HTERT RPE-1 (cell line): ENCODE results near the gene FAM200A.
"Not testable (repeated sequence)": the region's sequence is repeated elsewhere in the genome, so short reads cannot be mapped to it uniquely, and the experiment has no call there.

Experiments
- in situ Hi-C: fragments of 300-500 bp; cut with MboI; formaldehyde crosslinking; loops from 4 replicates; pipeline ENCODE4 v1.14.3; 2020; ENCODE audit warnings: low sequenced_read_pairs

Gene FAM200A

DNA sequence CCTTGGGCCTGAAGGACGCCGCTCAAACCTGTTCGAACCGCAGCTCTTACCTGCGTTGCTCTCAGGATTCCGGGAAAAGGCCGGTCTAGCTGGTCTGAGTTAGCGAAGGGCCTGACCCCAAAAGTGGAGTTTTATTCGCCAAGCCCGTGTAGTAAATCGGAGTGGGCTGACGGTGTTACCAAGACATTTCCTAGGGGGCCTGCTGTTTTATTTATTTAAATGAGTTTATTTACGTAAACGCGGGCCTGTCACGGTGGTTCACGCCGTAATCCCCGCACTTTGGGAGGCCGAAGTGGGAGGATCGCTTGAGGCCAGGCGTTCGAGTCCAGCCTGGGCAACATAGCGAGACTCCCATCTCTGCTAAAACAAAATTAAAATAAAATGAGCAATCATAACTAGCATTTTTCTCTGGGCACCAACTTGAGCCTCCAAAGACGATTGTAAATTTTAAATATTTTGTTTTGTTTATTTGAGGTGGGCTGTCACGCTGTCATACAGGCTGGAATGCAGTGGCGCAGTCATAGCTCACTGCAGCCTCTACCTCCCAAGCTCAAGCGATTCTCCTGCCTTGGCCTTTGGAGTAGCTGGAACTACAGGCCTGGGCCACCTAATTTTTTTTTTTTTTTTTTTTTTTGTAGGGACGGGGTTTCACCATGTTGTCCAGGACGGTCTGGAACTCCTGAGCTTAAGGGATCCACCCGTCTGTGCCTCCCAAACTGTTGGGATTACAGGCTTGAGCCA, 7.4 kb upstream of the FAM200A start:
- in situ Hi-C loops = no loop called here

GRCh38 chr7:99558306-99559174, 6.6 kb upstream of the FAM200A start, which contains the start of gene ZNF655:
Gene ZNF655 (plus strand): TSS chr7:99558642. CDS start chr7:99560560, 1,918 bp downstream.
- in situ Hi-C loops = no loop called here

- in situ Hi-C loops = no loop called here
These were observed 6.0 kb upstream of the FAM200A start for GRCh38 chr7:99557940-99558305.

- in situ Hi-C loops = no loop called here
These were observed 5.3 kb upstream of the FAM200A start for GRCh38 chr7:99557196-99557607.

- in situ Hi-C loops = no loop called here
These were observed 3.0 kb upstream of the FAM200A start for GRCh38 chr7:99554939-99555338.

- in situ Hi-C loops = no loop called here
These were observed 1.1 kb upstream of the FAM200A start for GRCh38 chr7:99553039-99553438.

DNA sequence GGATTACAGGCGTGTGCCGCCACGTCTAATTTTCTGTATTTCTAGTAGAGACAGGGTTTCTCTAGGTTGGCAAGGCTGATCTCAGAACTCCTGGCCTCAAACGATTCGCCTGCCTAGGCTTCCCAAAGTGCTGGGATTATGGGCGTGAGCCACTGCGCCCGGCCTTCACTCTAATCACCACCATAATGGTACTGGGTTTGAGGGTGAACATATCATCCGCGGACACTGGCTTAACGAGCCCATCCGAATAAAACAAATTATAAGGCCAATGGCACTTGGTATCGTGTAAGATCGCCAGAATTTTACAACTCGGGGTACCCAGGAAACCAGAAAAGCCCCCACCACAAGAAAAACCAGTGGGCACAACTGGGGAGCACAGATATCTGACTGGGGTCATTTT, 580 bp downstream of the FAM200A start:
- in situ Hi-C loops = no loop called here

DNA sequence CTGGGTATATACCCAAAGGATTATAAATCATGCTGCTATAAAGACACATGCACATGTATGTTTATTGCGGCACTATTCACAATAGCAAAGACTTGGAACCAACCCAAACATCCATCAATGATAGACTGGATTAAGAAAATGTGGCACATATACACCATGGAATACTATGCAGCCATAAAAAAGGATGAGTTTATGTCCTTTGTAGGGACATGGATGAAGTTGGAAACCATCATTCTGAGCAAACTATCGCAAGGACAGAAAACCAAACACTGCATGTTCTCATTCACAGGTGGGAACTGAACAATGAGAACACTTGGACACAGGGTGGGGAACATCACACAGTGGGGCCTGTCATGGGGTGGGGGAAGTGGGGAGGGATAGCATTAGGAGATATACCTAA, 2.4 kb downstream of the FAM200A start:
- in situ Hi-C loops = not testable (repeated sequence)

GRCh38 chr7:99545308-99545707, 6.6 kb downstream of the FAM200A start:
- in situ Hi-C loops = not testable (repeated sequence)

- in situ Hi-C loops = no loop called here
These were observed 8.0 kb downstream of the FAM200A start for GRCh38 chr7:99543916-99544315.

- in situ Hi-C loops = no loop called here
These were observed 8.7 kb downstream of the FAM200A start for GRCh38 chr7:99543081-99543671.

GRCh38 chr7:99541212-99541611, 10.7 kb downstream of the FAM200A start:
- in situ Hi-C loops = no loop called here

- in situ Hi-C loops = no loop called here
These were observed 11.4 kb downstream of the FAM200A start for GRCh38 chr7:99540542-99540941.

DNA sequence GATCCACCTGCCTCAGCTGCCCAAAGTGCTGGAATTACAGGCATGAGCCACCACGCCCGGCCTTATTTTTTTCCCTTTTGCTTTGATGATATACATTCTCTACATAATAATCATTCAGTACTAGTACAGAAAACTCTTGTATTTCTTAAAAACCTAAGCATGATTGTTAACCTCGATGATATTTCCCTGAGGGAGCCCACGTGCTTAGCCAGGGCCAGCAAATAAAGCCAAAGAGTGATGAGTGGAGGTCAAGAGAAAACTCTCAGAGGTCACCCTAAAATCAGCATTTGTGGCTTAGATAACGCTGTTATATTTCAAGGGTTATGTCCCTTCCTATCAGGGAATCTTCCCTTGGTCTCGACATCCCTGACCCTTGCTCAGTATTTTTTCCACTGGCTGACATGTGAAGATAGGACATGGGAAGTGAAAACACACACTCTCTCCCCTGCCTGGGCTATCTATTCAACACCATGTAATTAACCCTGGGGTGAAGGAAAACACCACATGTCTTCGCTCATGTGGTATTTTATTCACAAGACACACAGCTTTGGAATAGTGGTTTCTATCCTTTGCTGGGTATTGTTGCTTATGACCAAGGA, 12.6 kb downstream of the FAM200A start:
- in situ Hi-C loops = no loop called here

- in situ Hi-C loops = no loop called here
These were observed 16.2 kb downstream of the FAM200A start for GRCh38 chr7:99535667-99536066.

- in situ Hi-C loops = no loop called here
These were observed 20.6 kb downstream of the FAM200A start for GRCh38 chr7:99531354-99531765.

DNA sequence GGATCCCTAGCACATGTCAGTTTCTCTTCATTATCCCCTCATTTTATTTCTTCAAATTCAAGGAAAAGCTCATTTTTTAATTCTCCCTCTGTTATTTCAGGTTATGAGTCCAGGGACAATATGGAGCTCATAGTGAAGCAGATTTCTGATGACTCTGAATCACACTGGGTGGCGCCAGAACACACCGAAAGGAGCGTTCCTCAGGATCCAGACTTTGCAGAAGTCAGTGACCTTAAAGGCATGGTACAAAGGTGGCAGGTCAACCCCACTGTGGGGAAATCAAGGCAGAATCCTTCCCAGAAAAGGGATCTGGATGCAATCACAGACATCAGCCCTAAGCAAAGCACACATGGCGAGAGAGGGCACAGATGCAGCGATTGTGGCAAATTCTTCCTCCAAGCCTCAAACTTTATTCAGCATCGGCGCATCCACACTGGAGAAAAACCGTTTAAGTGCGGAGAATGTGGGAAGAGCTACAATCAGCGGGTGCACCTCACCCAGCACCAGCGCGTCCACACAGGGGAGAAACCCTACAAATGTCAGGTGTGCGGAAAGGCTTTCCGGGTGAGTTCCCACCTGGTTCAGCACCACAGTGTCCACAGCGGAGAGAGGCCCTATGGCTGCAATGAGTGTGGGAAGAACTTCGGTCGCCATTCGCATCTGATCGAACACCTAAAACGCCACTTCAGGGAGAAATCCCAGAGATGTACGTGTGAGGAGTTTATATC, 26.0 kb downstream of the FAM200A start:
- in situ Hi-C loops = no loop called here

DNA sequence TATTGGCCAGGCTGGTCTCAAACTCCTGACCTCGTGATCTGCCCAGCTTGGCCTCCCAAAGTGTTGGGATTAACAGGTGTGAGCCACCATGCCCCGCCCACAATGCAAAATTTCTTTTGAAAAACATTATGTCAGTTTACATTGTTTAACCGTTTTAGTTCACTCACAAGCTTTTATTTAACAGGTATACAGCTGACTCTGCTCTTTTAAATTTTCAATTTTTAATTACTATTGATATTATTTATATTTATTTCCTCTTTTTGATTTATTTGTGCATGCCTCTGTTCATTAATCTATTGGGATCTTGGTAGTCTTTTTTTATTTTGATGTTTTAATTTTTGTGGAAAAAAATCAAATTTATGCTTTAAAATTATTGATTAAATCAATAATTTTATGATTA, 30.5 kb downstream of the FAM200A start:
- in situ Hi-C loops = no loop called here

DNA sequence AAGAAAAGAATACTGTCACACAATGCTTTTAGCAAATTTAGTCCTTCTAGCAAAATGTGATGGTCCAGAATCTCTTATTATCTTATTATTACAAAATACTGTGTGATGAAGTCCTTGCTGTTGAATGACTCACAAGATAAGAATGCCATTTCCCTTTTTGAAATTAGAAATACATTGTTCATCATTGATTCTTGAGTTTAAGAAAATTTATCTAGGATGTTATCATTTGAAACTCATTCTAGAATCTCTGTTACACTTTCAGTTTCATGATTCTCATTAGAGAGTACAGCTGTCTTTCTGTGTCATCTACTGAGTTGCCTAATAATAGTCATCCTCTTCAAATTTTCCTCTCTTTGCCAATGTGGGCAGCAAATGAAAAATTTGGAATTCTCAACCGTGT, 37.9 kb downstream of the FAM200A start:
- in situ Hi-C loops = no loop called here

- in situ Hi-C loops = no loop called here
These were observed 46.6 kb downstream of the FAM200A start for GRCh38 chr7:99505324-99505662.
